Lower leg skin (tissue), 4 donors: ENCODE data around the gene KIF5C. TPM values are rescaled to one million over a fixed set of nuclear protein-coding genes. Genes with fewer than 3 reads are reported as not detected.

ENCODE experiments used
- DNase-seq, 2 donors: peaks; one replicate each; pipeline ENCODE4 v3.0.0-alpha.2; 2019; ENCODE audit warnings: low spot score in 2 of 2
- H3K4me3 ChIP-seq: fragments of 200-600 bp; sonication (generic); 2 replicates; pipeline ENCODE4 v1.5.1; 2017; ENCODE audit warnings: mild to moderate bottlenecking, low read depth; ENCODE audit not compliant: poor library complexity, severe bottlenecking
- CTCF ChIP-seq, 3 donors: fragments of 450-650 bp; IDR thresholded peaks; one replicate each; pipeline ENCODE4 v1.5.1; 2016; ENCODE audit warnings: antibody characterized with exemption in 3 of 3, mild to moderate bottlenecking in 3 of 3, moderate library complexity in 2 of 3
- POLR2A ChIP-seq, 2 donors: fragments of 450-650 bp; IDR thresholded peaks; one replicate each; pipeline ENCODE4 v1.6.1; 2016 to 2017; ENCODE audit warnings: antibody characterized with exemption in 2 of 2, mild to moderate bottlenecking in 1 of 2, moderate library complexity in 1 of 2
- WGBS, 2 donors: methylation state at CpG; one replicate each; pipeline ENCODE4 v1.1.5; 2018; 5-methylcytosine and 5-hydroxymethylcytosine counted together
- intact Hi-C: fragments of 100-400 bp; cut with DNase I; formaldehyde crosslinking; loops from one replicate; pipeline ENCODE4 v1.15.0; 2023; ENCODE audit warnings: low total_unique reads
- total RNA-seq, 4 donors: library from RNA; depleted of rRNA; stranded (reverse); fragments of >200 nt; gene quantifications; one replicate each; pipeline ENCODE4 v1.1.0, GENCODE V29; 2016

KIF5C gene
- total RNA-seq, 4 donors from 2014 or later = 0.99 to 1.9 (median 1.3) TPM

DNA sequence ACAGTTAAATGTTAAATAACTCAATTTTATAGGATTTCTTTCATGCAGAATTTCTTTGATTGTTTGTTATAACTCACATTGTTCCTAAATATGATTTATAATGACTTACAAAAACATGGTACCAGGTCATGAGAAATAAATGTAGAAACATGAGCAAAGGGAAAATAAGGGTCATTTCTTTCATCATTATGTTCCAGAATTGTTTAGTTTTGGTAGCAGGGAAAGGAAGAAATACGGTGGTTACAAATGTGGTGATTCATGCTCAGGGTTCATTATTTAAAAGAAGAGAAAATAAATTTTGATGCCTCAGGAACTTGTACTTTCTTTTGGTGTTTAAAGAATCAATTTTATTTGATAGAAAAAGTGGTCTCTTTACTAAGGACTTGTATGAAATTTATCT lies 167.9 kb downstream of the KIF5C start:
- TF ChIP-seq POLR2A (IDR thresholded peaks at IDR 0.05) (no peak), CTCF (IDR thresholded peaks at IDR 0.05) (no peak)
- no peak for DNase-seq
- intact Hi-C loops = loop anchor here (5.0 kb wide), 1 partner anchor 1236 kb away; no protein-coding TSS in a partner anchor
- 39 to 49% methylated on average over 1 of the region's 1 CpG for WGBS, 2 donors
- no peak overlapping the region for H3K4me3 ChIP-seq

GRCh38 chr2:149044500-149044899 lies 169.5 kb downstream of the KIF5C start:
- intact Hi-C loops = loop anchor here (5.0 kb wide), 1 partner anchor 1237 kb away; no protein-coding TSS in a partner anchor
- WGBS, 2 donors = 68 to 78% methylated on average over 1 of the region's 1 CpG
- no peak for TF ChIP-seq CTCF (IDR thresholded peaks at IDR 0.05)
- TF ChIP-seq POLR2A (IDR thresholded peaks at IDR 0.05) = no peak
- H3K4me3 ChIP-seq = no peak overlapping the region
- no peak for DNase-seq

DNA sequence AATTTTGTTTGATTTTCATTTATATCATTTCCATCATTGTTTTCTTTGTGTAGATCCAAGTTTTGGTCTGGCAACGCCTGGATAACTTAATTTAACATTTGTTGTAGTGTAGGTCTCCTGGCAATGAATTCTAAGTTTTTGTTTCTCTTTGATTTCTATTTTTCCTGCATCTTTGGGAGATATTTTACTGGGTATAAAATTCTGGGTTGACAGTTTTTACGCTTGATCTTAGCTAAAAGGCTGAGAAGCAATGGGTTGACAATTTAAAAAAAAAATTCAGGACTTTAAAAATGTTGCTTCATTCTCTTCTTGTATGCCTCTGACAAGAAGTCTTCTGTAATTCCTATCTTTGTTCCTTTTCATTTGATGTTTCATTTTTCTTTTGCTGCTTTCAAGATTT lies 172.1 kb downstream of the KIF5C start:
- TF ChIP-seq CTCF (IDR thresholded peaks at IDR 0.05) = no peak
- TF ChIP-seq POLR2A (IDR thresholded peaks at IDR 0.05) = no peak
- 91 to 92% methylated on average over 2 of the region's 2 CpGs for WGBS, 2 donors
- intact Hi-C loops = no loop called here
- DNase-seq = no peak
- no peak overlapping the region for H3K4me3 ChIP-seq

DNA sequence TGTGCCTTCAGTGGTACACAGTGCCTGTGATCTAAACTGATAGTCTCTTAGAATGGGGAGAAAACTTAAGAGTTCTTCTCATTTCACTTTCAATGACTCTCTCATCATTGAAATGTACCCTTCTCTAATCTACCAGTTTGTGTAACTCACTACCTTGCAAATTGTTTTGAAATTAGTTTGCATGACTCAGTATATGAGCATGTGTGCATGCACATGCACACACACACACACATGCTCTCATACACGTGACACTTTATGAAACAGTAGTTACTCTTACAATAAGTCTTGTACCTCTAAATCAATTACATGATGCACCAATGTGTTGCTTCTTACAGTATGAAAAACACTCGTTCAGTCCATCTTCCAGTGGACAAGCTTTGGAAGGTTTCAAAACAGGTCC lies 174.1 kb downstream of the KIF5C start:
- TF ChIP-seq CTCF (IDR thresholded peaks at IDR 0.05) (no peak), POLR2A (IDR thresholded peaks at IDR 0.05) (no peak)
- intact Hi-C loops = no loop called here
- no peak for DNase-seq
- H3K4me3 ChIP-seq = no peak overlapping the region
- 74 to 86% methylated on average over 2 of the region's 2 CpGs for WGBS, 2 donors

DNA sequence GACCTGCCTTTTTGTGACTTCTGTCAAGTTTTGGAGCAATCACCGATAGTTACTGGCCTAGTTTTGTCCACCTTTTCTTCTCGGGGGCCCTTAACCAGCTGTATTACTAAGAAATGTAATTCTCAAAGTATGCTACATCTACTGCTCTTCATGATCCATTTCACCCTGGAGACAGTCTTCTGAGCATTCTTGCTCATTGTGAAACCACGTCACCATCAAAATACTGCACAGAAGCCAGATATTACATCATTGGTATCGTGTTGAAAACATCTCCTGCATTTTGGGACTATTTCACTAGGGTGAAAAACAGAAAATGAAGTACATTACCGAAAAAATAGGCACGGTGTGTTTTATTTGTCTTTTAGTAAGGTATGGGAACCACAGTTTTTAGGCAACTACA lies 175.2 kb downstream of the KIF5C start:
- 54 to 59% methylated on average over 6 of the region's 6 CpGs for WGBS, 2 donors
- H3K4me3 ChIP-seq = no peak overlapping the region
- intact Hi-C loops = no loop called here
- no peak for DNase-seq
- no peak for TF ChIP-seq CTCF (IDR thresholded peaks at IDR 0.05)
- TF ChIP-seq POLR2A (IDR thresholded peaks at IDR 0.05) = no peak

GRCh38 chr2:149055751-149056150 lies 180.7 kb downstream of the KIF5C start:
- H3K4me3 ChIP-seq = no peak overlapping the region
- TF ChIP-seq CTCF (IDR thresholded peaks at IDR 0.05) = no peak
- no peak for TF ChIP-seq POLR2A (IDR thresholded peaks at IDR 0.05)
- DNase-seq = no peak
- intact Hi-C loops = no loop called here
- 27 to 61% methylated on average over 1 of the region's 1 CpG for WGBS, 2 donors
